NB4 (cell line): ENCODE measurements around the gene SLC25A10.

ENCODE experiments used
- DNase-seq: peaks from one replicate; pipeline ENCODE4 v3.0.0; 2010; ENCODE audit warnings: low read depth
- H3K4me3 ChIP-seq: one replicate; pipeline ENCODE4 v1.5.1; 2011; ENCODE audit warnings: mild to moderate bottlenecking, low read depth, low read length, moderate library complexity
- MYC ChIP-seq: IDR thresholded peaks from 2 replicates; pipeline ENCODE4 v1.6.1; 2011; ENCODE audit warnings: low read depth, low read length
- POLR2A ChIP-seq: IDR thresholded peaks from 2 replicates; pipeline ENCODE4 v1.6.1; 2011; ENCODE audit warnings: mild to moderate bottlenecking; ENCODE audit not compliant: insufficient read length; ENCODE audit errors: extremely low read depth
- TF ChIP-seq, protein P1 (sequence below): IDR thresholded peaks from one replicate; pipeline ENCODE4 v1.5.1; 2012; ENCODE audit warnings: low read depth, low read length
- TF ChIP-seq, protein P2 (sequence below): IDR thresholded peaks from 2 replicates; pipeline ENCODE4 v1.6.1; 2011; ENCODE audit warnings: low read depth, low read length

The SLC25A10 gene

DNA sequence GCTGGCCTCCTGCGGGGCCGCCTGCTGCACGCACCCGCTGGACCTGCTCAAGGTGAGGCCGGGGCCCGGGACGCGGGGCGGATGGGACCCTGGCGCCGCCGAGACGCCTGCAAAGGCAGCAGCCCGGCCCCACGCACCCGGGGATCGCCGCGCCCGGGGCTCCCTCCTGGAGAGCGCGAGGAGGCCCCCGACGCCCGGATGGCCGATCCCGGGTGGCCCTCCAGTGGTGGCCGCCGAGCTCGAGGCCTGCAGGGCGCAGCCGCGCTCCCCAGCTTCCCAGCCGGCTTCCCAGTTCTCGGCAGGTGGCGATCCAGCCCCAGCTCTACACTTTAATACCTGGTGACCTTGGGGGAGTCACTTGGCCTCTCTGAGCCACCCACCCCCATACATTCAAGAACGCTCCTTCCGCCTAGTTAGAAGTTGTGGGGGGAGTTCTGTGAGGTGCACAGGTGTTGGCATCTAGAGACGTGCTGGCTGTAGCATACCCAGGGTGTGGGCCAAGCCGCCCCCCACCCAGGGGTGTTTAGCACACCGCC is 452 bp downstream of the SLC25A10 start:
- peak overlapping the region; percentile 84 for H3K4me3 ChIP-seq
- peak; percentile 55 for DNase-seq
- TF ChIP-seq, protein P1, sequence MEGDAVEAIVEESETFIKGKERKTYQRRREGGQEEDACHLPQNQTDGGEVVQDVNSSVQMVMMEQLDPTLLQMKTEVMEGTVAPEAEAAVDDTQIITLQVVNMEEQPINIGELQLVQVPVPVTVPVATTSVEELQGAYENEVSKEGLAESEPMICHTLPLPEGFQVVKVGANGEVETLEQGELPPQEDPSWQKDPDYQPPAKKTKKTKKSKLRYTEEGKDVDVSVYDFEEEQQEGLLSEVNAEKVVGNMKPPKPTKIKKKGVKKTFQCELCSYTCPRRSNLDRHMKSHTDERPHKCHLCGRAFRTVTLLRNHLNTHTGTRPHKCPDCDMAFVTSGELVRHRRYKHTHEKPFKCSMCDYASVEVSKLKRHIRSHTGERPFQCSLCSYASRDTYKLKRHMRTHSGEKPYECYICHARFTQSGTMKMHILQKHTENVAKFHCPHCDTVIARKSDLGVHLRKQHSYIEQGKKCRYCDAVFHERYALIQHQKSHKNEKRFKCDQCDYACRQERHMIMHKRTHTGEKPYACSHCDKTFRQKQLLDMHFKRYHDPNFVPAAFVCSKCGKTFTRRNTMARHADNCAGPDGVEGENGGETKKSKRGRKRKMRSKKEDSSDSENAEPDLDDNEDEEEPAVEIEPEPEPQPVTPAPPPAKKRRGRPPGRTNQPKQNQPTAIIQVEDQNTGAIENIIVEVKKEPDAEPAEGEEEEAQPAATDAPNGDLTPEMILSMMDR: no peak
- TF ChIP-seq, protein P2, sequence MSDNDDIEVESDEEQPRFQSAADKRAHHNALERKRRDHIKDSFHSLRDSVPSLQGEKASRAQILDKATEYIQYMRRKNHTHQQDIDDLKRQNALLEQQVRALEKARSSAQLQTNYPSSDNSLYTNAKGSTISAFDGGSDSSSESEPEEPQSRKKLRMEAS: no peak
- TF ChIP-seq MYC: no peak
- no peak for TF ChIP-seq POLR2A

DNA sequence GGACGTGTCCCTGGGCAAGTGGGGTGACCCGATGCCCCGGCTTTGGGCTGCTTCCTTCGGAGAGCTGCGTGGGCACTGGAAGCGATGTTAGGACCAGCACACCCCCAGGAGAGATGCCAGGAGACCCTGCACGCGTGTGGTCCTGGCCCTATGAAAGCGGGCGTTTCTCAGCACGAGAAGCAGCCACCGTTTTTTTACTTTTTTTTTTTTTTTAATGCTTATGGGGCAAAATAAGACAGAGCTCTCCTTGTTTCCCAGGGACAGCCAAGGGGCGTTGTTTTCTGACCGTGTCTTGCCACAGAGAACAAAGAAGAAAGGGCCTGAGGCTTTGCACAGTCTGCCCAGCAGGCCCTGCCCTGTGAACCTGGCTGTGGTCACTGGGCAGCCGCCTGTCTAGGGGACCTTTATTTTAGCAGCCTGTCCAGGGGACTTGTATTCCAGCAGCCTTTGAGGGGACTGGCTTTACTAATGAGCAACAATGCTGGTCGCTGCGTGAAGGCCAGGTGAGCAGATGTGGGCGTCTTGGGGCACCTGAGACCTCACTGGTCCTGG is 996 bp downstream of the SLC25A10 start:
- TF ChIP-seq, protein P2: no peak
- TF ChIP-seq, protein P1: no peak
- TF ChIP-seq POLR2A (no peak), MYC (no peak)
- no peak for DNase-seq
- peak overlapping the region; percentile 84 for H3K4me3 ChIP-seq

DNA sequence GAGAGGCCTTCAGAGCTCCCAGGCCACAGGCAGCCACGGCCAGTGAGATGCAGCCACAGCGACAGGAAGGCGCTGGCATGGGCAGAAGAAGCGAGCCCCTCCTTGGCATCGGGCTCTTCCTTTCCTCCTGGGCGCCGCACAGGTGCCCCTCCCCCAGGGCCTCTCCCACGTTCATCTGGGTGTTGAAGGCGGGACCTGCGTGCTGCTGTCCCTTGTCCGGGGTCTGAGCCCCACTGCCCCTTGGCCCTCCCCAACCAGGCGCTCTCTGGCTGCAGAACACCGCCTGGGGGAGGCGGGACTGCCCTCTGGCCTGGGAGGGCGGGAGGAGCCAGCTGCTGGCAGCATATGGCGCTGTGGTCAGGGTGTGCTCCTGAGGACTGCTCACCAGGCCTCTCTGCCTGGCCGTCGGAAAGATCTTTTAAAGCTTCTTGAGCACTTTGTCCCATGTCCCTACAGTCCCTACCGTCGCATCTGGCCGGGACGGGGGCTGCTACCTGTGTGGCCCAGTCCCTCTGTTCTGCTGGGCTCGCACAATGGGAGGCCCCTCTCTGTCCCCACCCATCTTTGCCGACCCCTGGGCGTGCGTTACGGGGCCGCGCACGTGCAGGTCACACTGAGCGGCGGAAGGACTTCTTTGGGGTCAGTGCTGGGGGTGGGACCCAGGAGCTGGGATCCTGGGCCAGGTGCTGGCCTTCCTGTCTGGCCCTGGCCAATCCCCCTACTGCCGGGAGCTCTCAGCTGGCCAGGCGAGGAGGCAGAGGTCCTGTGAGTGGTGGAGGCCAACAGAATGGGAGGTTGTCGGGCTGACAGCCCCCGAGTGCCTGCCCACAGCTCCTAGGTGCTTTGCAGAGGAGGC is 1.7 kb downstream of the SLC25A10 start:
- H3K4me3 ChIP-seq: peak overlapping the region; percentile 84
- TF ChIP-seq MYC (no peak), POLR2A (no peak)
- TF ChIP-seq, protein P2: no peak
- TF ChIP-seq, protein P1: no peak
- DNase-seq: no peak

DNA sequence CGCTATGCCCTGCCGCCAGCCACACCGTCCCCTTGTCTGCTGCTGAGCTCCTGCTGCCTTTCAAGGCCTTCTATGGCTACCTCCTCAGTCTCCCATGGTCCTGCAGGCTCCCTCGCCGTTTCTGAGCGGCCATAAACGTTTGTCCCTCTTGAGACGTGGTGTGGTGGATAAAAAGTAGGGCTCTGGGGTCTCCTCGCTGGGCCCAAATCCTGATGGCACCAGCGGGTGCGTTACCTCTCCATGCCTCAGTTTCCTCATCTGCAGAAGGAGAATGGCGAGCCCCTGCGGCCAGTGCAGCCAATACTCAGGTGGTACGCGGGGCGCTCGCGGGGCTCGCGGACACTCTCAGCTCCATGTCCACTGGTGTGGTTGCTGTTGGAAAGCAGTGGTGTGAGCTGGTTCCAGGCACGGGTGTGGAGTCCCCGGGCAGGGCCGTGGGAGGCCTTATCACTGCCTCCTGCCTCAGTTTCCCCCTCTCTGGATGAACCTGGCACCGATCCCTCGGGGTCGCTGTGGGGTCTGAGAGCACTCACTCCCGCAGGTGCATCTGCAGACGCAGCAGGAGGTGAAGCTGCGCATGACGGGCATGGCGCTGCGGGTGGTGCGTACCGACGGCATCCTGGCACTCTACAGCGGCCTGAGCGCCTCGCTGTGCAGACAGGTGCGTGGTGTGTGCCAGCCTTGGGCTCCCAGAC is 2.5 kb downstream of the SLC25A10 start:
- DNase-seq: no peak
- TF ChIP-seq, protein P1: no peak
- TF ChIP-seq MYC: no peak
- TF ChIP-seq, protein P2: no peak
- H3K4me3 ChIP-seq: no peak overlapping the region

DNA sequence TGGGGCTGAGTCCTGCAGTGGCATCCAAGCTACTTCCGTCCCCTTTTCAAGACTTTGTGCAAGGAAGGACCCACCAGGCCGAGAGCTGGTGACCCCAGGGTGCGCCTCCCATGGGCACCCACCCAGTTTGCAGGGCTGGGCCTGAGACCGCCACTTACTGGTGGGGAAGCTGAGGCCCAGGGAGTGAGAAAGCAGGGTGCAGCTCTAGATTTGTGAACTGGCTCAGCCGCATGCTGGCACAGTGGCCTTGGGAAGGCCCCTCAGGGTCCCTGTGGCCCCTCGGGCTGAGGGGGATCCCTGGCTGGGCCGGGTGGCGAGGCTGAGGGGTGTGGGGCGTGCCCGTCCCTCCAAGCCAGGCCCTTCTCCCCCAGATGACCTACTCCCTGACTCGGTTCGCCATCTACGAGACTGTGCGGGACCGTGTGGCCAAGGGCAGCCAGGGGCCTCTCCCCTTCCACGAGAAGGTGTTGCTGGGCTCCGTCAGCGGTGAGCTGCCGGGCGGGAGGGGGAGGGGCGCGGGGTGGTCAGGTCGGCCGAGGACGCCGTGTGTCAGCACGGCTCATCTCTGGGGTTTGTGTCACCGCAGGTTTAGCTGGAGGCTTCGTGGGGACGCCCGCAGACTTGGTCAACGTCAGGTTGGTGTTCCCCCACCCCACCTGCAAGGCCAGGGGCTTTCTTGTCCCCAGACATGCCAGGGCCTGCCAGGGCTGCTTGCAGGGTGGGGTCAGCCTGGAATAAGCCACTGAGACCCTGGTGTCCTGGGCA is 3.2 kb downstream of the SLC25A10 start:
- no peak for DNase-seq
- TF ChIP-seq POLR2A: no peak
- no peak for TF ChIP-seq MYC
- TF ChIP-seq, protein P2: no peak
- TF ChIP-seq, protein P1: no peak
- no peak overlapping the region for H3K4me3 ChIP-seq
